Duodenal mucosa (tissue), 2 donors: Measurements from ENCODE around the gene TTC22.

Experiments
- H3K27ac ChIP-seq: one replicate; pipeline ENCODE4 v1.7.0; 2013; ENCODE audit warnings: low read depth, low read length
- H3K27me3 ChIP-seq, 2 donors: one replicate each; pipeline ENCODE4 v1.7.0; 2013; ENCODE audit warnings: low read length in 2 of 2, control low read depth in 1 of 2; ENCODE audit not compliant: insufficient read depth in 2 of 2, control insufficient read depth in 1 of 2
- H3K36me3 ChIP-seq, 2 donors: one replicate each; pipeline ENCODE4 v1.7.0; 2013; ENCODE audit warnings: low read length in 2 of 2, control low read depth in 1 of 2; ENCODE audit not compliant: insufficient read depth in 2 of 2, control insufficient read depth in 1 of 2
- H3K4me1 ChIP-seq, 2 donors: one replicate each; pipeline ENCODE4 v1.7.0; 2013; ENCODE audit warnings: low read length in 2 of 2, control low read depth in 1 of 2; ENCODE audit not compliant: insufficient read depth in 2 of 2, control insufficient read depth in 1 of 2
- H3K4me3 ChIP-seq, 2 donors: one replicate each; pipeline ENCODE4 v1.7.0; 2013; ENCODE audit warnings: low read length in 2 of 2, low read depth in 1 of 2
- H3K9ac ChIP-seq, 2 donors: one replicate each; pipeline ENCODE4 v1.7.0; 2013; ENCODE audit warnings: low read length in 2 of 2, low read depth in 1 of 2
- H3K9me3 ChIP-seq, 2 donors: one replicate each; pipeline ENCODE4 v1.7.0; 2013; ENCODE audit warnings: low read length in 2 of 2, control low read depth in 1 of 2; ENCODE audit not compliant: control insufficient read depth in 1 of 2

TTC22 gene

DNA sequence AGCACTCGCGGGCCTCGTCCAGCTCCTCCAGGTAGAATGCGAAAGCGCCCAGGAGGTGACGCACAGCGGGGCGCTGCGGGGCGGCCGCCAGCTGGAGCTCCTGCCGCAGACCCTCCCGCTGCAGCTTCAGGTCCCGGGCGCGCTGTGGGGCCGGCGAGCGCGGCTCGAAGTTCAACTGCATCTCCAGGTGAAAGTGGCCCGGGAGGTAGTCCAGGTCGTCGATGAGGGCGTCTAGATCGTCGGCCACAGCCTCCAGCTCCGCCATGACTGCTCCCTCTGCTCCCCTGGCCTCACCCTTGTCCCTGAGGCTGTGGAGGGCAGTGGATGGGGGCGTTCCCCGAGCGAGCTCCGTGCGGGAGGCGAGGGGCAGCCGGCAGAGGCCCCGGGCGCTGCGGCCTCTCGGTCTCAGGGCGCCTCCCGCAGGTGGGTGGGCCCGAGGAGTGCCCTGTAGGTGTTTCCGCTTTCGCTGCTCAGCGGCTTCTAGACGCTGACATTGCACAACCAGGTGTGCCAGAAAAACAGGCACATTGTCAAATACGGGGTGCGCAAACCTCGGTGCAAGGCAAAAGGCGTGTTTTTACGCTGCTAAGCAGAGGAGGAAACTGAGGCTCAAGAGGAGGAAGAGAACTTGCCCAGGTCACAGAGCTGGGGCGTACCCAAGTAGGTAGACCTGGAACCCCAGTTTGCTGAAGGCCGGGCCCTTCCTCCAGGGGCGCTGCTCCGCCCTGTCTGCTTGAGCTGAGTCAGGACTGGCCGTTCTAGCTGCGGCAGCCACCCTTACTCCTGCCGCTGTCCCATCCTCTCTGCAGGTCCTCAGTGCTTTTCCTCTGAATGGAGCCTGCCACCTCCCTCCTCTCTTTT, at the start of gene TTC22:
Gene TTC22, minus strand, starts transcription at position 425 of the 861 bp plus-strand sequence. Its CDS starts 160 bp downstream, at position 265.
- Histone ChIP-seq H3K9me3 (no peaks in the 10 kb centered on the region), H3K36me3 (no peaks in the 10 kb centered on the region), H3K27me3 (no peaks in the 10 kb centered on the region), H3K4me3 (peak within 1 kb of the TSS; percentile 74 to 85), H3K4me1 (peaks cover 60 to 69% of the 10 kb centered on the region in 2 donors), H3K9ac (peak within 1 kb of the TSS; percentile 59 to 82), H3K27ac (peak within 1 kb of the TSS; percentile 80)

- Histone ChIP-seq H3K4me3 (no peak overlapping the region), H3K4me1 (no peaks in the 10 kb centered on the region), H3K27me3 (no peaks in the 10 kb centered on the region), H3K9me3 (no peaks in the 10 kb centered on the region), H3K36me3 (peaks cover 30 to 84% of the 10 kb centered on the region in 2 donors), H3K27ac (no peak overlapping the region), H3K9ac (no peak overlapping the region)
Measured at GRCh38 chr1:54850737-54851136, 49.6 kb upstream of the TTC22 start.

DNA sequence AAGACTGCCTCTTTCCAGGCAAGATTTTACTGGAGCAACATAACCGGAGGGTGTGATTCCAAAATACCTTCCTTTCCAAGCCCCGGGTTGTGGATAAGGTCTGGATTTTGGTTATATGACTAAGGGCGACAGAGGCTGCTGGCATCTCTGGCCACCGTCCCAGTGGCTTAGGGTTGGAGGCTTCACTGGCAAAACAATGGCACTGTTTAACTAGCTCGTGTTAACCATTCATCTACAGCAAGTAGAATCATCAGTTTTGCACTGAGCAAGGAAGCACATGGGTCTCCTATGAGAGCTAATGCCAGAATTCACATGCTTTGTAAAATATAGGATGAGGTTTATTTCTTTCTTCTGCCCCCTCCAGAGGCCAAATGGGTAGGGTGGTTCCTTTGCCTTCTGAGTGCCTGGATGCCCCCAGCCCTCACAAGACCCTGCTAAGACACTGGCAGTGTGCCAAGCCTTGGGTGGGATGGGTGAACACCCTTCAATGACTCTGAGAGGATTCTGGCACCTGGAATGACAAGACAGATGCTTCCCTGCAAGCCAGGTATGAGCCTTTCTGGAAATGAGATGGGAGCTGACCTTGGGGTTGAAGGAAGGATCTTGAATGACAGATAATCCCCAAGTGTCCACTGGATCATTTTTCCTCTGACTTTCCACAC, 49.1 kb upstream of the TTC22 start:
- Histone ChIP-seq H3K27me3 (no peaks in the 10 kb centered on the region), H3K36me3 (peaks cover 30 to 79% of the 10 kb centered on the region in 2 donors)

DNA sequence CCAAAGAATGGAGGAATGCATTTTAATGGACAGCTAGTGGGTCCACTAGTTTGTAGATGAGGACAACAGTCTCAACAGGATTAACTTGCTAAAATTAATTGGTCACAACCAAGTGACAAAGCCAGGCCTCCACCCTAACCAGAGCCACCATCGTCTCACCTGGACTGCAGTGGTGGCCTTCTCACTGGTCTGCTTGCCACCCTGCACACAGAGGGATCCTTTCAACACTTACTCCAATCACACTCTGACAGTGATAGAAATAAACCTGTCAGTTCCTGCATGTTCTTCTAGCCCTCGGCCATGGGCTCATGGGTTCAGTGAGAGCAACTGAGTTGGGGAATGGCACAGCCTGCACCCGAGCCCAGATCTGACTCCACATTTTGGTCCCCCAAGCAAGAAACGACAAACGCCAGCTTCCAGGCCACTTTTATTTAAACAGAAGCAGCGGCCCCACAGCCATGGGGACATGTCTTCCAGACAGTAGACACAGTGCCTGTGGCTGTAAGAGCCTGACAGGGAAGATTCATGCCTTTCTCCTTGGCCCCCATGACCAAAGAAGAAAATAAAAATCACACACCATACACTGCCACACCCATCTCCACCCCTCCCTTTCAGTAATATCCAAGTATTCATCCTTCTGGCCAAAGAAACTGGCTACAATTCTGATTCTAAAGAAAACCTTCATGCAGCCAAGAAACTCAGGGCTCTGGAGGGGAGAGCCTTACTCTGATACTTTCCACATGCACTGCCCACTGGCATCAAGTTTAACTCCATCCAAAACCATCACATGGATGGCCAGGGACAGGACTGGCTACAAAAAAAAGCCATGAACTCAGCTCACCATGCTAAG, 48.3 kb upstream of the TTC22 start:
- no peak overlapping the region for H3K27ac ChIP-seq
- H3K9ac ChIP-seq = no peak overlapping the region
- peaks cover 27 to 76% of the 10 kb centered on the region in 2 donors for H3K36me3 ChIP-seq
- no peak overlapping the region for H3K4me3 ChIP-seq
- H3K4me1 ChIP-seq = no peaks in the 10 kb centered on the region
- no peaks in the 10 kb centered on the region for H3K27me3 ChIP-seq
- H3K9me3 ChIP-seq = no peaks in the 10 kb centered on the region

More for the DNA sequence above, 49.1 kb upstream of the TTC22 start:
- H3K9me3 ChIP-seq = no peaks in the 10 kb centered on the region
- no peak overlapping the region for H3K9ac ChIP-seq
- H3K27ac ChIP-seq = no peak overlapping the region
- no peaks in the 10 kb centered on the region for H3K4me1 ChIP-seq
- H3K4me3 ChIP-seq = no peak overlapping the region

- no peaks in the 10 kb centered on the region for H3K27me3 ChIP-seq
- no peak overlapping the region for H3K27ac ChIP-seq
- H3K9me3 ChIP-seq = no peaks in the 10 kb centered on the region
- peaks cover 22 to 68% of the 10 kb centered on the region in 2 donors for H3K36me3 ChIP-seq
- no peaks in the 10 kb centered on the region for H3K4me1 ChIP-seq
- H3K9ac ChIP-seq = no peak overlapping the region
- no peak overlapping the region for H3K4me3 ChIP-seq
Measured at GRCh38 chr1:54848134-54848948, 47.2 kb upstream of the TTC22 start.

DNA sequence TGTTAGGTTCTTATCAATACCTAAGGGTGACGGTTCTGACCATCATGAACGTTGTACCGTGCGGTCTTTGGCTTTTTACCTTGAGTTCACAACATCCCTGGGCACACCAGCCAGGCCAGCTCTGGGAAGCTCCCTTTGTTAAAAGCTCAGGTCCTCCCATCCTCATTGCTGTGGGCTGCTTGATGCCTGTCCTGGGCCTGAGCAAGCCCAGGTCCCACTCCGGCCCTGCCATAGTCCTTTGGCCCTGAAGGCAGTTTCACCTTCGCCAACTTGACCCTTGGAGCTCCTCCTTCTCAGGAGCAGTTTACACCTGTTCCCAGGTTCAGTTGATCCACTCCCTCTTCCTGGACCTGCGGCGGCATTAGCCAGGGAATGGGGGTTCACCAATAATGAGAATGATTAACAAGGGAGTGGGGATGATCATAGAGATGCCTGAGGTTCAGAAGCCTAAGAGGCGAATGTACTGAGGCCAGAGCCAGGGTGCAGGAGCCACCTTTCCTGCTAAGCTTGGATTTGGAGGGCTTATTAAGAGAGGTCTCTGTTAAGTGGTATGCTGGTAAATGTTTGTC, 45.7 kb upstream of the TTC22 start:
- Histone ChIP-seq H3K36me3 (peaks cover 11 to 59% of the 10 kb centered on the region in 2 donors), H3K4me3 (no peak overlapping the region)

GRCh38 chr1:54846301-54846700, 45.2 kb upstream of the TTC22 start:
- Histone ChIP-seq H3K9ac (no peak overlapping the region), H3K9me3 (no peaks in the 10 kb centered on the region), H3K4me1 (no peaks in the 10 kb centered on the region), H3K4me3 (no peak overlapping the region), H3K27me3 (no peaks in the 10 kb centered on the region), H3K27ac (no peak overlapping the region), H3K36me3 (peaks cover 6 to 54% of the 10 kb centered on the region in 2 donors)

More for the DNA sequence above, 45.7 kb upstream of the TTC22 start:
- Histone ChIP-seq H3K9ac (no peak overlapping the region), H3K4me1 (no peaks in the 10 kb centered on the region), H3K9me3 (no peaks in the 10 kb centered on the region), H3K27me3 (no peaks in the 10 kb centered on the region), H3K27ac (no peak overlapping the region)

DNA sequence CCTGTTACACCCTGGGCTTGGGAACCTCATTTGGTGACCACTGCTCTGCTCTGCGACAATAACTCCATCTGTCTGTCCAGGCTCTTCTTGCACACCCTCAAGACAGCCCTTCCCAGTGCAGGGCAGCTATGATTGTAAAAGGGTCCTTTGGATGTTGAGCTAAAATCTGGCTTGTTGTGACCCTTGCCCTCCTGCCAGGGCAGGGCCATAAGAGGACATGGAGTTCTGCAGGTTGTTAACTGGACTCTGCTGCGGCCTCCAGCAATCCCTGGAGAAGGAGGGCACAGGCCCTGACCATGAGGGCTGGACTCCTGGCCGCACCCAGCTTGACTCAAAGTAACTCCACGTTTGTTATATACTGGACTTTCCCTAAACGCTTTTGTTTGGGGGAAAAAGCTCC, 44.6 kb upstream of the TTC22 start:
- Histone ChIP-seq H3K9ac (no peak overlapping the region), H3K9me3 (no peaks in the 10 kb centered on the region), H3K27ac (no peak overlapping the region), H3K27me3 (no peaks in the 10 kb centered on the region), H3K36me3 (peaks cover 3 to 49% of the 10 kb centered on the region in 2 donors), H3K4me1 (no peaks in the 10 kb centered on the region), H3K4me3 (no peak overlapping the region)

DNA sequence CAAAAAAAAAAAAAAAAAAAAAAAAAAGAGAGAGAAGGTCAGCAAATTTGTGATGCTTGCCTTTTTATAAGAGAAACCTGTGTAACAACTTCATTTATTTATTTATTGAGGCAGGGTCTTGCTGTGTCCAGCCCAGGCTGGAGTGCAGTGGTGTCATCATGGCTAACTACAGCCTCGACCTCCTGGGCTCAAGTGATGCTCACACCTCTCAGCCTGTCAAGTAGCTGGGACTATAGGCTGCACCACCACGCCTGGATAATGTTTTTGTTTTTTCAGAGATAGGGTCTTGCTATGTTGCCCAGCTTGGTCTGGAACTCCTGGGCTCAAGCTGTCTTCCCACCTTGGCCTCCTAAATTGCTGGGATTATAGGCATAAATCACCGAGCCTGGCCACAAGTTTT, 43.4 kb upstream of the TTC22 start:
- Histone ChIP-seq H3K27me3 (no peaks in the 10 kb centered on the region), H3K4me3 (no peak overlapping the region), H3K9ac (no peak overlapping the region), H3K9me3 (no peaks in the 10 kb centered on the region), H3K27ac (no peak overlapping the region), H3K36me3 (peaks cover 0 to 39% of the 10 kb centered on the region in 2 donors), H3K4me1 (no peaks in the 10 kb centered on the region)
